HUES64 (cell line): ENCODE measurements around the gene RNF133.

Source experiments
- H3K27ac ChIP-seq: 2 replicates; pipeline ENCODE4 v1.7.0; 2013; ENCODE audit warnings: low read depth, low read length, inconsistent platforms
- H3K27me3 ChIP-seq: 2 replicates; pipeline ENCODE4 v1.6.1; 2013; ENCODE audit warnings: mild to moderate bottlenecking, low read length; ENCODE audit not compliant: insufficient read depth
- H3K36me3 ChIP-seq: 2 replicates; pipeline ENCODE4 v1.6.1; 2013; ENCODE audit warnings: mild to moderate bottlenecking, low read length; ENCODE audit not compliant: insufficient read depth
- H3K4me1 ChIP-seq: 2 replicates; pipeline ENCODE4 v1.6.1; 2013; ENCODE audit warnings: mild to moderate bottlenecking, low read length, moderate library complexity; ENCODE audit not compliant: insufficient read depth
- H3K4me3 ChIP-seq: 2 replicates; pipeline ENCODE4 v1.5.1; 2013; ENCODE audit warnings: mild to moderate bottlenecking, low read length, moderate library complexity
- H3K9ac ChIP-seq: 2 replicates; pipeline ENCODE4 v1.6.1; 2013; ENCODE audit warnings: mild to moderate bottlenecking, low read depth, low read length
- H3K9me3 ChIP-seq: 2 replicates; pipeline ENCODE4 v1.6.1; 2013; ENCODE audit warnings: low read depth, low read length; ENCODE audit not compliant: insufficient read depth
- WGBS: fragments of 150-250, 120-280 bp; methylation state at CpG from one replicate; pipeline ENCODE4 v1.1.7; 2013; ENCODE audit warnings: missing lambda C conversion rate; 5-methylcytosine and 5-hydroxymethylcytosine counted together

The RNF133 gene

GRCh38 chr7:122675011-122675410 lies 23.9 kb downstream of the RNF133 start:
- 94% methylated on average over 7 of the region's 7 CpGs for WGBS
- no peak overlapping the region for H3K27ac ChIP-seq

GRCh38 chr7:122674502-122674901 lies 24.4 kb downstream of the RNF133 start:
- 98% methylated on average over 4 of the region's 4 CpGs for WGBS
- no peaks in the 10 kb centered on the region for H3K36me3 ChIP-seq
- H3K4me1 ChIP-seq: peaks cover 31% of the 10 kb centered on the region
- H3K4me3 ChIP-seq: no peak overlapping the region
- H3K9me3 ChIP-seq: no peaks in the 10 kb centered on the region
- no peak overlapping the region for H3K9ac ChIP-seq
- H3K27ac ChIP-seq: no peak overlapping the region
- H3K27me3 ChIP-seq: no peaks in the 10 kb centered on the region

More at GRCh38 chr7:122675011-122675410, 23.9 kb downstream of the RNF133 start:
- H3K9me3 ChIP-seq: no peaks in the 10 kb centered on the region
- H3K36me3 ChIP-seq: no peaks in the 10 kb centered on the region
- H3K27me3 ChIP-seq: no peaks in the 10 kb centered on the region
- H3K4me1 ChIP-seq: peaks cover 36% of the 10 kb centered on the region
- H3K9ac ChIP-seq: no peak overlapping the region
- H3K4me3 ChIP-seq: no peak overlapping the region

- no peak overlapping the region for H3K9ac ChIP-seq
- H3K27ac ChIP-seq: no peak overlapping the region
- H3K4me1 ChIP-seq: peaks cover 30% of the 10 kb centered on the region
- no peaks in the 10 kb centered on the region for H3K36me3 ChIP-seq
- H3K4me3 ChIP-seq: no peak overlapping the region
- H3K9me3 ChIP-seq: no peaks in the 10 kb centered on the region
- WGBS: 98% methylated on average over 21 of the region's 21 CpGs
- no peaks in the 10 kb centered on the region for H3K27me3 ChIP-seq
Observed at GRCh38 chr7:122673951-122674350, 25.0 kb downstream of the RNF133 start.

GRCh38 chr7:122672536-122672935 lies 26.4 kb downstream of the RNF133 start:
- Histone ChIP-seq H3K27ac (no peak overlapping the region), H3K36me3 (no peaks in the 10 kb centered on the region), H3K27me3 (no peaks in the 10 kb centered on the region), H3K9ac (no peak overlapping the region), H3K9me3 (no peaks in the 10 kb centered on the region), H3K4me1 (peaks cover 16% of the 10 kb centered on the region), H3K4me3 (no peak overlapping the region)
- 96% methylated on average over 8 of the region's 8 CpGs for WGBS

- no peaks in the 10 kb centered on the region for H3K36me3 ChIP-seq
- no peak overlapping the region for H3K27ac ChIP-seq
- H3K9ac ChIP-seq: no peak overlapping the region
- WGBS: no CpG with 5 or more reads among the region's 2 CpGs
- no peaks in the 10 kb centered on the region for H3K9me3 ChIP-seq
- no peaks in the 10 kb centered on the region for H3K4me1 ChIP-seq
- no peak overlapping the region for H3K4me3 ChIP-seq
- H3K27me3 ChIP-seq: no peaks in the 10 kb centered on the region
Observed at GRCh38 chr7:122663733-122664132, 35.2 kb downstream of the RNF133 start.

GRCh38 chr7:122658856-122659255 lies 40.1 kb downstream of the RNF133 start:
- Histone ChIP-seq H3K36me3 (no peaks in the 10 kb centered on the region), H3K4me1 (no peaks in the 10 kb centered on the region)
- no CpG with 5 or more reads among the region's 2 CpGs for WGBS

GRCh38 chr7:122653685-122654084 lies 45.2 kb downstream of the RNF133 start:
- WGBS: 90% methylated on average over 4 of the region's 5 CpGs
- Histone ChIP-seq H3K9me3 (no peaks in the 10 kb centered on the region), H3K4me3 (no peak overlapping the region), H3K27me3 (no peaks in the 10 kb centered on the region), H3K27ac (no peak overlapping the region), H3K36me3 (no peaks in the 10 kb centered on the region), H3K9ac (no peak overlapping the region), H3K4me1 (peaks cover 5% of the 10 kb centered on the region; the same call in 1 of the 2 replicates)

More at GRCh38 chr7:122658856-122659255, 40.1 kb downstream of the RNF133 start:
- no peak overlapping the region for H3K9ac ChIP-seq
- H3K27ac ChIP-seq: no peak overlapping the region
- H3K4me3 ChIP-seq: no peak overlapping the region
- no peaks in the 10 kb centered on the region for H3K27me3 ChIP-seq
- no peaks in the 10 kb centered on the region for H3K9me3 ChIP-seq

GRCh38 chr7:122652876-122653275 lies 46.0 kb downstream of the RNF133 start:
- Histone ChIP-seq H3K4me1 (peaks cover 5% of the 10 kb centered on the region; the same call in 1 of the 2 replicates), H3K27ac (no peak overlapping the region), H3K9me3 (no peaks in the 10 kb centered on the region), H3K4me3 (no peak overlapping the region), H3K9ac (no peak overlapping the region), H3K27me3 (no peaks in the 10 kb centered on the region), H3K36me3 (no peaks in the 10 kb centered on the region)
- WGBS: 90% methylated on average over 4 of the region's 4 CpGs

- no peak overlapping the region for H3K27ac ChIP-seq
- WGBS: 91% methylated on average over 2 of the region's 2 CpGs
- no peak overlapping the region for H3K9ac ChIP-seq
- no peak overlapping the region for H3K4me3 ChIP-seq
- H3K36me3 ChIP-seq: no peaks in the 10 kb centered on the region
- H3K4me1 ChIP-seq: peaks cover 5% of the 10 kb centered on the region; the same call in 1 of the 2 replicates
- H3K27me3 ChIP-seq: no peaks in the 10 kb centered on the region
- no peaks in the 10 kb centered on the region for H3K9me3 ChIP-seq
Observed at GRCh38 chr7:122651451-122651850, 47.5 kb downstream of the RNF133 start.
